Measurements from ENCODE around the gene SIX6.

Gene SIX6

GRCh38 chr14:60490270-60490669, 18.7 kb upstream of the SIX6 start:
- TF ChIP-seq CTCF (IDR thresholded peaks at IDR 0.05; ENCODE audit: control insufficient read depth, extremely low read depth, insufficient read depth) = no peak
- H3K4me3 ChIP-seq (ENCODE audit: low read depth, low read length) = no peak overlapping the region
- no peak for DNase-seq (ENCODE audit: low read depth)

GRCh38 chr14:60495946-60496345, 13.0 kb upstream of the SIX6 start:
- no peak overlapping the region for H3K4me3 ChIP-seq (ENCODE audit: low read depth, low read length)
- DNase-seq (ENCODE audit: low read depth) = no peak
- TF ChIP-seq CTCF (IDR thresholded peaks at IDR 0.05; ENCODE audit: control insufficient read depth, extremely low read depth, insufficient read depth) = no peak

GRCh38 chr14:60502541-60502940, 6.4 kb upstream of the SIX6 start:
- DNase-seq (ENCODE audit: low read depth) = no peak
- H3K4me3 ChIP-seq (ENCODE audit: low read depth, low read length) = no peak overlapping the region
- no peak for TF ChIP-seq CTCF (IDR thresholded peaks at IDR 0.05; ENCODE audit: control insufficient read depth, extremely low read depth, insufficient read depth)

GRCh38 chr14:60505448-60505847, 3.5 kb upstream of the SIX6 start:
- TF ChIP-seq CTCF (IDR thresholded peaks at IDR 0.05; ENCODE audit: control insufficient read depth, extremely low read depth, insufficient read depth) = no peak
- H3K4me3 ChIP-seq (ENCODE audit: low read depth, low read length) = no peak overlapping the region
- no peak for DNase-seq (ENCODE audit: low read depth)

GRCh38 chr14:60506010-60506409, 2.9 kb upstream of the SIX6 start:
- no peak overlapping the region for H3K4me3 ChIP-seq (ENCODE audit: low read depth, low read length)
- DNase-seq (ENCODE audit: low read depth) = no peak
- TF ChIP-seq CTCF (IDR thresholded peaks at IDR 0.05; ENCODE audit: control insufficient read depth, extremely low read depth, insufficient read depth) = no peak

GRCh38 chr14:60506462-60506984, 2.4 kb upstream of the SIX6 start:
- TF ChIP-seq CTCF (IDR thresholded peaks at IDR 0.05; ENCODE audit: control insufficient read depth, extremely low read depth, insufficient read depth) = no peak
- DNase-seq (ENCODE audit: low read depth) = no peak
- no peak overlapping the region for H3K4me3 ChIP-seq (ENCODE audit: low read depth, low read length)

Data from LNCaP clone FGC (cell line).